ENCODE data around the gene TRIM14. TPM values are rescaled to one million over a fixed set of nuclear protein-coding genes. Genes with fewer than 3 reads are reported as not detected.

The TRIM14 gene
- total RNA-seq, 1 experiment from 2014 or later, result 12.5 TPM

- DNase-seq, result no peak
- H4K20me1 ChIP-seq (ENCODE audit: control insufficient read depth, insufficient read depth, insufficient read length), result no peaks in the 10 kb centered on the region
- no peak overlapping the region for H2BK5ac ChIP-seq (ENCODE audit: insufficient read length, low read length)
- no peak overlapping the region for H2BK12ac ChIP-seq (ENCODE audit: insufficient read length, low read depth, low read length)
- no peaks in the 10 kb centered on the region for H3K79me2 ChIP-seq (ENCODE audit: insufficient read depth, low read length)
- H3K4me2 ChIP-seq (ENCODE audit: insufficient read depth, insufficient read length, low read length), result no peak overlapping the region
- no peak overlapping the region for H3K14ac ChIP-seq (ENCODE audit: insufficient read depth, low read length)
- H3T11ph ChIP-seq (ENCODE audit: low read length), result no peak overlapping the region
- H2BK120ac ChIP-seq (ENCODE audit: low read depth, low read length, poor library complexity, severe bottlenecking), result no peak overlapping the region
- TF ChIP-seq CTCF (conservative IDR thresholded peaks at IDR 0.05), result no peak
- Mint-ChIP-seq H3K9me3 (no peaks in the 10 kb centered on the region), H3K36me3 (ENCODE audit: insufficient read depth in 1 of 3, low read depth in 3 of 3) (no peaks in the 10 kb centered on the region; a peak in 1 of 7 replicates), H3K4me1 (peaks cover 0 to 6% of the 10 kb centered on the region in 2 experiments; a peak in 2 of 4 replicates), H3K4me3 (no peak overlapping the region), H3K27ac (no peak overlapping the region), H3K27me3 (ENCODE audit: low read depth) (peaks cover 24% of the 10 kb centered on the region)
- H3K9ac ChIP-seq (ENCODE audit: extremely low read depth, insufficient read length, low read length), result no peak overlapping the region
- no peak overlapping the region for H3K4ac ChIP-seq (ENCODE audit: low read depth, low read length)
- H3K9me3 ChIP-seq (ENCODE audit: control insufficient read depth, low read depth, low read length), result no peaks in the 10 kb centered on the region
- no peak overlapping the region for H3K27ac ChIP-seq (ENCODE audit: insufficient read length, low read depth, low read length)
- no peak overlapping the region for H3K23ac ChIP-seq (ENCODE audit: insufficient read length, low read depth, low read length)
- no peak overlapping the region for H3K56ac ChIP-seq (ENCODE audit: insufficient read length, low read depth, low read length)
- no peak overlapping the region for H2BK15ac ChIP-seq (ENCODE audit: low read depth, low read length)
- H3K4me1 ChIP-seq (ENCODE audit: insufficient read depth, low read length), result no peaks in the 10 kb centered on the region
- no peaks in the 10 kb centered on the region for H3K23me2 ChIP-seq (ENCODE audit: insufficient read length, low read depth, low read length, poor library complexity, severe bottlenecking)
- no peak overlapping the region for H4K91ac ChIP-seq (ENCODE audit: insufficient read length, low read depth, low read length)
- H4K5ac ChIP-seq (ENCODE audit: insufficient read length, low read depth, low read length), result no peak overlapping the region
- H3K27me3 ChIP-seq (ENCODE audit: insufficient read depth, low read length), result no peaks in the 10 kb centered on the region
- H3K18ac ChIP-seq (ENCODE audit: insufficient read length, low read depth, low read length), result no peak overlapping the region
- no peak overlapping the region for H2BK20ac ChIP-seq (ENCODE audit: low read depth, low read length, poor library complexity, severe bottlenecking)
- H3K79me1 ChIP-seq (ENCODE audit: insufficient read depth, low read depth, low read length, poor library complexity, severe bottlenecking), result no peaks in the 10 kb centered on the region
- no peak overlapping the region for H4K8ac ChIP-seq (replicated peaks; ENCODE audit: insufficient read length, low read depth, low read length)
- H2AK5ac ChIP-seq (ENCODE audit: insufficient read length, low read length), result no peak overlapping the region
- no peak overlapping the region for H2AFZ ChIP-seq (ENCODE audit: low read length)
Measured at GRCh38 chr9:98031169-98031568, 87.9 kb downstream of the TRIM14 start.
